Cardiac fibroblast (primary cell): ENCODE results near the gene TPX2.
A peak's percentile ranks its signal among the peaks of the same experiment; 100 is the strongest.

Experiments
- DNase-seq, 2 donors: peaks; one replicate each; pipeline versions ENCODE4 v3.0.0 to v3.0.0-alpha.2; 2010; ENCODE audit warnings: low read depth in 2 of 2
- H3K4me3 ChIP-seq, 2 donors: replicated peaks in 1 of 2; 1 replicate in 1 of 2; 2 replicates in 1 of 2; pipeline ENCODE4 v1.5.1; 2011; ENCODE audit warnings: low read depth in 2 of 2, low read length in 2 of 2, mild to moderate bottlenecking in 2 of 2, moderate library complexity in 1 of 2
- CTCF ChIP-seq: IDR thresholded peaks from one replicate; pipeline ENCODE4 v1.5.1; 2011; ENCODE audit warnings: low read depth, mild to moderate bottlenecking, low read length, inconsistent platforms

The TPX2 gene

GRCh38 chr20:31712112-31712553 is 27.0 kb upstream of the TPX2 start:
- no peak overlapping the region for H3K4me3 ChIP-seq
- TF ChIP-seq CTCF: no peak
- DNase-seq: peak; percentile 47 to 66

GRCh38 chr20:31712564-31713311 is 26.4 kb upstream of the TPX2 start:
- TF ChIP-seq CTCF: no peak
- DNase-seq: peak; percentile 90 to 97
- peak overlapping the region in 1 of 2 donors; percentile 24 for H3K4me3 ChIP-seq

- TF ChIP-seq CTCF: no peak
- H3K4me3 ChIP-seq: peak overlapping the region in 1 of 2 donors; percentile 24
- DNase-seq: peak; percentile 92 to 97
Measured at GRCh38 chr20:31713312-31714273, 25.5 kb upstream of the TPX2 start.

GRCh38 chr20:31715766-31716165 is 23.3 kb upstream of the TPX2 start:
- no peak overlapping the region for H3K4me3 ChIP-seq
- TF ChIP-seq CTCF: no peak
- no peak for DNase-seq

- no peak for TF ChIP-seq CTCF
- DNase-seq: no peak
- no peak overlapping the region for H3K4me3 ChIP-seq
Measured at GRCh38 chr20:31716351-31716750, 22.7 kb upstream of the TPX2 start.

GRCh38 chr20:31716818-31717477 is 22.1 kb upstream of the TPX2 start:
- no peak for DNase-seq
- H3K4me3 ChIP-seq: peak overlapping the region in 1 of 2 donors; percentile 33
- TF ChIP-seq CTCF: no peak
